ENCODE results near the gene NLK. TPM values are rescaled to one million over a fixed set of nuclear protein-coding genes. Genes with fewer than 3 reads are reported as not detected.

NLK gene
- total RNA-seq, 4 donors from 2014 or later, result 6.2 to 40.5 (median 29.9) TPM

- H3K9me3 ChIP-seq, result no peaks in the 10 kb centered on the region
- in situ Hi-C loops (cut with MboI; ENCODE audit: low pct_ligation_motif_present in 1 of 4, low pct_unique_long_range_greater_than_20kb in 1 of 4, low sequenced_read_pairs in 3 of 4), result loop anchor here in 3 of 4 donors (25.0 kb wide), 4 partner anchors 94 to 706 kb away; no protein-coding TSS in a partner anchor
- no peaks in the 10 kb centered on the region for H3K36me3 ChIP-seq
- DNase-seq, result peak; percentile 10
- TF ChIP-seq POLR2AphosphoS5 (IDR thresholded peaks at IDR 0.05), result no peak
- no peak for TF ChIP-seq EP300 (IDR thresholded peaks at IDR 0.05; ENCODE audit: low read depth)
- TF ChIP-seq CTCF (IDR thresholded peaks at IDR 0.05), result no peak
- TF ChIP-seq POLR2A (IDR thresholded peaks at IDR 0.05), result no peak
- 93 to 97% methylated on average over 6 to 16 of the region's 16 CpGs for WGBS, 2 donors (ENCODE audit: low coverage in 1 of 2)
- H3K4me1 ChIP-seq, result peaks cover 20 to 50% (median 33%) of the 10 kb centered on the region in 4 donors
- peak overlapping the region in 1 of 4 donors; percentile 94 for H3K4me3 ChIP-seq
- no peaks in the 10 kb centered on the region for H3K27me3 ChIP-seq
- intact Hi-C loops (cut with DNase I; ENCODE audit: low total_unique reads), result no loop called here
- peak overlapping the region in 2 of 4 donors; percentile 94 to 97 for H3K27ac ChIP-seq
Observed at GRCh38 chr17:28042721-28043291, 329 bp downstream of the NLK start.

GRCh38 chr17:28043296-28043695 is 819 bp downstream of the NLK start:
- Histone ChIP-seq H3K27me3 (no peaks in the 10 kb centered on the region), H3K4me3 (no peak overlapping the region), H3K36me3 (no peaks in the 10 kb centered on the region), H3K27ac (no peak overlapping the region), H3K9me3 (no peaks in the 10 kb centered on the region), H3K4me1 (peaks cover 20 to 53% (median 33%) of the 10 kb centered on the region in 4 donors)
- TF ChIP-seq EP300 (IDR thresholded peaks at IDR 0.05; ENCODE audit: low read depth) (no peak), POLR2A (IDR thresholded peaks at IDR 0.05) (no peak), CTCF (IDR thresholded peaks at IDR 0.05) (no peak), POLR2AphosphoS5 (IDR thresholded peaks at IDR 0.05) (no peak)
- 96 to 100% methylated on average over 1 to 3 of the region's 3 CpGs for WGBS, 2 donors (ENCODE audit: low coverage in 1 of 2)
- DNase-seq, result no peak
- in situ Hi-C loops (cut with MboI; ENCODE audit: low pct_ligation_motif_present in 1 of 4, low pct_unique_long_range_greater_than_20kb in 1 of 4, low sequenced_read_pairs in 3 of 4), result loop anchor here in 3 of 4 donors (25.0 kb wide), 4 partner anchors 94 to 706 kb away; no protein-coding TSS in a partner anchor
- intact Hi-C loops (cut with DNase I; ENCODE audit: low total_unique reads), result no loop called here

- intact Hi-C loops (cut with DNase I; ENCODE audit: low total_unique reads) (no loop called here), in situ Hi-C loops (cut with MboI; ENCODE audit: low pct_ligation_motif_present in 1 of 4, low pct_unique_long_range_greater_than_20kb in 1 of 4, low sequenced_read_pairs in 3 of 4) (loop anchor here in 3 of 4 donors (25.0 kb wide), 4 partner anchors 94 to 706 kb away; no protein-coding TSS in a partner anchor)
- Histone ChIP-seq H3K27me3 (no peaks in the 10 kb centered on the region), H3K9me3 (no peaks in the 10 kb centered on the region), H3K4me3 (no peak overlapping the region), H3K4me1 (peaks cover 20 to 53% (median 33%) of the 10 kb centered on the region in 4 donors), H3K27ac (no peak overlapping the region), H3K36me3 (no peaks in the 10 kb centered on the region)
- no peak for TF ChIP-seq EP300 (IDR thresholded peaks at IDR 0.05; ENCODE audit: low read depth)
- TF ChIP-seq POLR2A (IDR thresholded peaks at IDR 0.05), result no peak
- no peak for TF ChIP-seq POLR2AphosphoS5 (IDR thresholded peaks at IDR 0.05)
- TF ChIP-seq CTCF (IDR thresholded peaks at IDR 0.05), result no peak
- no peak for DNase-seq
Observed at GRCh38 chr17:28043741-28044140, 1.3 kb downstream of the NLK start.

- Histone ChIP-seq H3K4me3 (no peak overlapping the region), H3K27me3 (no peaks in the 10 kb centered on the region), H3K9me3 (no peaks in the 10 kb centered on the region), H3K4me1 (peaks cover 20 to 53% (median 33%) of the 10 kb centered on the region in 4 donors), H3K27ac (no peak overlapping the region), H3K36me3 (no peaks in the 10 kb centered on the region)
- in situ Hi-C loops (cut with MboI; ENCODE audit: low pct_ligation_motif_present in 1 of 4, low pct_unique_long_range_greater_than_20kb in 1 of 4, low sequenced_read_pairs in 3 of 4) (loop anchor here in 3 of 4 donors (25.0 kb wide), 4 partner anchors 92 to 708 kb away; no protein-coding TSS in a partner anchor), intact Hi-C loops (cut with DNase I; ENCODE audit: low total_unique reads) (no loop called here)
- DNase-seq, result no peak
- no peak for TF ChIP-seq CTCF (IDR thresholded peaks at IDR 0.05)
- no peak for TF ChIP-seq EP300 (IDR thresholded peaks at IDR 0.05; ENCODE audit: low read depth)
- no peak for TF ChIP-seq POLR2A (IDR thresholded peaks at IDR 0.05)
- TF ChIP-seq POLR2AphosphoS5 (IDR thresholded peaks at IDR 0.05), result no peak
- WGBS, 2 donors (ENCODE audit: low coverage in 1 of 2), result 78 to 100% methylated on average over 3 of the region's 3 CpGs
Observed at GRCh38 chr17:28045304-28045703, 2.8 kb downstream of the NLK start.

Data from transverse colon (tissue), 4 donors.